ENCODE measurements around the gene ATP4B. TPM values are rescaled to one million over a fixed set of nuclear protein-coding genes. Genes with fewer than 3 reads are reported as not detected.

ATP4B gene
- total RNA-seq, 1 donor from 2014 or later, result not detected

GRCh38 chr13:113663934-113664333 is 5.9 kb upstream of the ATP4B start:
- Mint-ChIP-seq H3K27me3 (ENCODE audit: unreplicated experiment) (peaks cover 9% of the 10 kb centered on the region), H3K4me3 (ENCODE audit: unreplicated experiment) (no peak overlapping the region), H3K4me1 (ENCODE audit: low read depth, unreplicated experiment) (no peaks in the 10 kb centered on the region), H3K9me3 (ENCODE audit: unreplicated experiment) (peaks cover 10% of the 10 kb centered on the region), H3K27ac (ENCODE audit: unreplicated experiment) (no peak overlapping the region), H3K36me3 (ENCODE audit: unreplicated experiment) (peaks cover 18% of the 10 kb centered on the region)
- no peak for TF ChIP-seq CTCF (IDR thresholded peaks at IDR 0.05; ENCODE audit: partially characterized antibody, unreplicated experiment)
- peak; percentile 12 for DNase-seq

DNA sequence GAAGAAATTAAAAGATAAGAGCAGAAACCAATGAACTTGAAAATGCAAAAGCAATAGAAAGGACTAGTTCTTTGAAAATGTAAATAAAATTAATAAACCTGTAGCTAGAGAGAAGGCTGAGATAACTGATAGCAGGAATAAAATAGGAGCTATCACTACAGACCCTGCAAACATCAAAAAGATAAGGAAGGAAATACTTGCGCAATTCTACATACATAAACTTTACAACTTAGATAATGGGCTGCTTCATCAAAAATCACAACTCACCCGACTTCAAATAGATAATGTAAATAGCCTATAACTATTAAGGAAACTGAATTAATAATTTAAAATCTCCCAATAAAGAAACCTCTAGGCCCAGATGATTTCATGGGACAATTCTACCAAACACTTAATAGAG is 3.5 kb upstream of the ATP4B start:
- no peaks in the 10 kb centered on the region for H3K4me1 Mint-ChIP-seq (ENCODE audit: low read depth, unreplicated experiment)
- H3K36me3 Mint-ChIP-seq (ENCODE audit: unreplicated experiment), result peaks cover 18% of the 10 kb centered on the region
- no peak overlapping the region for H3K27ac Mint-ChIP-seq (ENCODE audit: unreplicated experiment)
- no peak for TF ChIP-seq CTCF (IDR thresholded peaks at IDR 0.05; ENCODE audit: partially characterized antibody, unreplicated experiment)
- no peak for DNase-seq
- H3K9me3 Mint-ChIP-seq (ENCODE audit: unreplicated experiment), result peaks cover 9% of the 10 kb centered on the region
- peaks cover 4% of the 10 kb centered on the region for H3K27me3 Mint-ChIP-seq (ENCODE audit: unreplicated experiment)
- no peak overlapping the region for H3K4me3 Mint-ChIP-seq (ENCODE audit: unreplicated experiment)

- no peak overlapping the region for H3K4me3 Mint-ChIP-seq (ENCODE audit: unreplicated experiment)
Observed at GRCh38 chr13:113660066-113660465, 2.1 kb upstream of the ATP4B start.

GRCh38 chr13:113659337-113659736 is 1.3 kb upstream of the ATP4B start:
- peaks cover 18% of the 10 kb centered on the region for H3K36me3 Mint-ChIP-seq (ENCODE audit: unreplicated experiment)
- TF ChIP-seq CTCF (IDR thresholded peaks at IDR 0.05; ENCODE audit: partially characterized antibody, unreplicated experiment), result no peak
- no peak for DNase-seq
- no peaks in the 10 kb centered on the region for H3K4me1 Mint-ChIP-seq (ENCODE audit: low read depth, unreplicated experiment)
- H3K27ac Mint-ChIP-seq (ENCODE audit: unreplicated experiment), result no peak overlapping the region
- H3K9me3 Mint-ChIP-seq (ENCODE audit: unreplicated experiment), result peaks cover 6% of the 10 kb centered on the region
- peaks cover 4% of the 10 kb centered on the region for H3K27me3 Mint-ChIP-seq (ENCODE audit: unreplicated experiment)
- H3K4me3 Mint-ChIP-seq (ENCODE audit: unreplicated experiment), result no peak overlapping the region

More at GRCh38 chr13:113660066-113660465, 2.1 kb upstream of the ATP4B start:
- no peak for TF ChIP-seq CTCF (IDR thresholded peaks at IDR 0.05; ENCODE audit: partially characterized antibody, unreplicated experiment)
- no peaks in the 10 kb centered on the region for H3K4me1 Mint-ChIP-seq (ENCODE audit: low read depth, unreplicated experiment)
- no peak for DNase-seq
- no peak overlapping the region for H3K27ac Mint-ChIP-seq (ENCODE audit: unreplicated experiment)
- peaks cover 4% of the 10 kb centered on the region for H3K27me3 Mint-ChIP-seq (ENCODE audit: unreplicated experiment)
- H3K36me3 Mint-ChIP-seq (ENCODE audit: unreplicated experiment), result peaks cover 18% of the 10 kb centered on the region
- H3K9me3 Mint-ChIP-seq (ENCODE audit: unreplicated experiment), result peaks cover 6% of the 10 kb centered on the region

- H3K4me3 Mint-ChIP-seq (ENCODE audit: unreplicated experiment), result no peak overlapping the region
- H3K27me3 Mint-ChIP-seq (ENCODE audit: unreplicated experiment), result peaks cover 2% of the 10 kb centered on the region
Observed at GRCh38 chr13:113658836-113659235, 838 bp upstream of the ATP4B start.

More at GRCh38 chr13:113658836-113659235, 838 bp upstream of the ATP4B start:
- H3K27ac Mint-ChIP-seq (ENCODE audit: unreplicated experiment), result no peak overlapping the region
- H3K9me3 Mint-ChIP-seq (ENCODE audit: unreplicated experiment), result peaks cover 7% of the 10 kb centered on the region
- peaks cover 18% of the 10 kb centered on the region for H3K36me3 Mint-ChIP-seq (ENCODE audit: unreplicated experiment)
- no peaks in the 10 kb centered on the region for H3K4me1 Mint-ChIP-seq (ENCODE audit: low read depth, unreplicated experiment)
- no peak for TF ChIP-seq CTCF (IDR thresholded peaks at IDR 0.05; ENCODE audit: partially characterized antibody, unreplicated experiment)
- DNase-seq, result peak; percentile 6

All from glutamatergic neuron (in vitro differentiated cells).